Testis (tissue), 2 donors: ENCODE measurements around the gene TICRR.
"Not testable (repeated sequence)": the region's sequence is repeated elsewhere in the genome, so short reads cannot be mapped to it uniquely, and the experiment has no call there.

Experiments
- POLR2A ChIP-seq: fragments of 450-650 bp; IDR thresholded peaks from one replicate; pipeline ENCODE4 v1.6.1; 2017; ENCODE audit warnings: antibody characterized with exemption, mild to moderate bottlenecking, moderate library complexity
- TF ChIP-seq, protein P1 (sequence below), 3 experiments: fragments of 450-650 bp in 2 of 3; fragments of 200-600 bp in 1 of 3; sonication (generic) in 1 of 3; IDR thresholded peaks; one replicate each; pipeline ENCODE4 v1.5.1; 2016 to 2019; ENCODE audit warnings: antibody characterized with exemption in 3 of 3, mild to moderate bottlenecking in 2 of 3, moderate library complexity in 1 of 3

DNA sequence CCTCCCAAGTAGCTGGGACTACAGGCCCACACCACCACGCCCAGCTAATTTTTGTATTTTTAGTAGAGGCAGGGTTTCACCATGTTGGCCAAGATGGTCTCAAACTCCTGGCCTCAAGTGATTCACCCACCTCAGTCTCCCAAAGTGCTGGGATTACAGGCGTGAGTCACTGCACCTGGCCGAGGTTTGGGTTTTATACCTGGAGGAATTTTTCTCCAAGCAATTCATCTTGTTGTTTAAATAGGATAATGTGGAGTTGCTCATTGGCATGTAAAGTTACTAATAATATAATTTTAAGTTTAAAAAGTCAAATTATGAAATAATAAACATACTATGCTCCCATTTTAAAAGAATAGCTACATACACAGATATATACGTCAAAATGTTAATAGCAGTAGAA, 26.1 kb upstream of the TICRR start:
- not testable (repeated sequence) for TF ChIP-seq POLR2A
- TF ChIP-seq, protein P1, sequence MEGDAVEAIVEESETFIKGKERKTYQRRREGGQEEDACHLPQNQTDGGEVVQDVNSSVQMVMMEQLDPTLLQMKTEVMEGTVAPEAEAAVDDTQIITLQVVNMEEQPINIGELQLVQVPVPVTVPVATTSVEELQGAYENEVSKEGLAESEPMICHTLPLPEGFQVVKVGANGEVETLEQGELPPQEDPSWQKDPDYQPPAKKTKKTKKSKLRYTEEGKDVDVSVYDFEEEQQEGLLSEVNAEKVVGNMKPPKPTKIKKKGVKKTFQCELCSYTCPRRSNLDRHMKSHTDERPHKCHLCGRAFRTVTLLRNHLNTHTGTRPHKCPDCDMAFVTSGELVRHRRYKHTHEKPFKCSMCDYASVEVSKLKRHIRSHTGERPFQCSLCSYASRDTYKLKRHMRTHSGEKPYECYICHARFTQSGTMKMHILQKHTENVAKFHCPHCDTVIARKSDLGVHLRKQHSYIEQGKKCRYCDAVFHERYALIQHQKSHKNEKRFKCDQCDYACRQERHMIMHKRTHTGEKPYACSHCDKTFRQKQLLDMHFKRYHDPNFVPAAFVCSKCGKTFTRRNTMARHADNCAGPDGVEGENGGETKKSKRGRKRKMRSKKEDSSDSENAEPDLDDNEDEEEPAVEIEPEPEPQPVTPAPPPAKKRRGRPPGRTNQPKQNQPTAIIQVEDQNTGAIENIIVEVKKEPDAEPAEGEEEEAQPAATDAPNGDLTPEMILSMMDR (IDR thresholded peaks at IDR 0.05), result not testable (repeated sequence)
